ENCODE results near the gene VPS13D. TPM values are rescaled to one million over a fixed set of nuclear protein-coding genes. Genes with fewer than 3 reads are reported as not detected.

Gene VPS13D
- polyA plus RNA-seq, 3 donors: 3.6 to 20.2 (median 5.1) TPM

- Mint-ChIP-seq H3K27me3 (ENCODE audit: low read depth in 3 of 3) (peaks cover 0 to 3% (median 0%) of the 10 kb centered on the region in 3 donors), H3K4me1 (peaks cover 2% of the 10 kb centered on the region), H3K27ac (peak overlapping the region in 1 of 7 donors; percentile 46), H3K4me3 (no peak overlapping the region), H3K36me3 (peaks cover 69 to 94% of the 10 kb centered on the region in 2 donors), H3K9me3 (no peaks in the 10 kb centered on the region)
- H3K4me1 ChIP-seq (ENCODE audit: control insufficient read depth in 1 of 2, insufficient read depth in 2 of 2, low read length in 2 of 2): no peaks in the 10 kb centered on the region
- peaks cover 15% of the 10 kb centered on the region for H4K20me1 ChIP-seq (ENCODE audit: insufficient read depth, low read length)
- peaks cover 40 to 95% of the 10 kb centered on the region in 2 donors for H3K36me3 ChIP-seq (replicated peaks in 1 of 2; ENCODE audit: control insufficient read depth in 1 of 2, insufficient read depth in 2 of 2, low read length in 2 of 2)
- DNase-seq: peak in 2 of 3 donors; percentile 10 to 16
- no peaks in the 10 kb centered on the region for H3K27me3 ChIP-seq (ENCODE audit: control insufficient read depth in 2 of 2, insufficient read depth in 2 of 2, low read length in 2 of 2)
- H2AFZ ChIP-seq (ENCODE audit: insufficient read depth, low read depth, low read length, poor library complexity, severe bottlenecking): no peak overlapping the region
- H3K27ac ChIP-seq (ENCODE audit: low read depth in 1 of 2, low read length in 2 of 2): no peak overlapping the region
- no peaks in the 10 kb centered on the region for H3K79me2 ChIP-seq (ENCODE audit: insufficient read depth, low read length)
- no peaks in the 10 kb centered on the region for H3K9me3 ChIP-seq (replicated peaks in 1 of 2; ENCODE audit: control insufficient read depth in 1 of 2, insufficient read depth in 1 of 2, low read length in 2 of 2)
- intact Hi-C loops (cut with micrococcal nuclease): no loop called here
- whole genome bisulfite sequencing (ENCODE audit: insufficient coverage): 56% methylated on average over 1 of the region's 2 CpGs
- no peak overlapping the region for H3K4me3 ChIP-seq (replicated peaks in 1 of 3; ENCODE audit: low read depth in 2 of 3, low read length in 3 of 3)
- TF ChIP-seq CTCF (IDR thresholded peaks at IDR 0.05): peak; percentile 36
- H3K4me2 ChIP-seq (replicated peaks; ENCODE audit: extremely low read depth, low read length, poor library complexity, severe bottlenecking): no peak overlapping the region
- H3K9ac ChIP-seq (ENCODE audit: insufficient read depth, low read length, poor library complexity, severe bottlenecking): no peak overlapping the region
Observed at GRCh38 chr1:12244078-12244477, 14.2 kb downstream of the VPS13D start.

GRCh38 chr1:12244585-12244984, 14.8 kb downstream of the VPS13D start:
- Histone ChIP-seq H3K36me3 (replicated peaks in 1 of 2; ENCODE audit: control insufficient read depth in 1 of 2, insufficient read depth in 2 of 2, low read length in 2 of 2) (peaks cover 45 to 95% of the 10 kb centered on the region in 2 donors), H3K79me2 (ENCODE audit: insufficient read depth, low read length) (no peaks in the 10 kb centered on the region), H3K27ac (ENCODE audit: low read depth in 1 of 2, low read length in 2 of 2) (no peak overlapping the region), H3K4me1 (ENCODE audit: control insufficient read depth in 1 of 2, insufficient read depth in 2 of 2, low read length in 2 of 2) (no peaks in the 10 kb centered on the region), H3K9me3 (replicated peaks in 1 of 2; ENCODE audit: control insufficient read depth in 1 of 2, insufficient read depth in 1 of 2, low read length in 2 of 2) (no peaks in the 10 kb centered on the region), H3K4me3 (replicated peaks in 1 of 3; ENCODE audit: low read depth in 2 of 3, low read length in 3 of 3) (no peak overlapping the region), H3K9ac (ENCODE audit: insufficient read depth, low read length, poor library complexity, severe bottlenecking) (no peak overlapping the region), H3K27me3 (ENCODE audit: control insufficient read depth in 2 of 2, insufficient read depth in 2 of 2, low read length in 2 of 2) (no peaks in the 10 kb centered on the region), H2AFZ (ENCODE audit: insufficient read depth, low read depth, low read length, poor library complexity, severe bottlenecking) (no peak overlapping the region), H3K4me2 (replicated peaks; ENCODE audit: extremely low read depth, low read length, poor library complexity, severe bottlenecking) (no peak overlapping the region), H4K20me1 (ENCODE audit: insufficient read depth, low read length) (peaks cover 12% of the 10 kb centered on the region)
- Mint-ChIP-seq H3K36me3 (peaks cover 71 to 94% of the 10 kb centered on the region in 2 donors), H3K27me3 (ENCODE audit: low read depth in 3 of 3) (peaks cover 0 to 3% (median 0%) of the 10 kb centered on the region in 3 donors), H3K9me3 (no peaks in the 10 kb centered on the region), H3K27ac (peak overlapping the region in 1 of 7 donors; percentile 32), H3K4me3 (no peak overlapping the region), H3K4me1 (peaks cover 2% of the 10 kb centered on the region)
- no peak for TF ChIP-seq CTCF (IDR thresholded peaks at IDR 0.05)
- intact Hi-C loops (cut with micrococcal nuclease): no loop called here
- DNase-seq: no peak
- WGBS (ENCODE audit: insufficient coverage): 100% methylated on average over 1 of the region's 5 CpGs

Data from CD14-positive monocyte (primary cell).